ENCODE measurements around the gene TECPR1.

Gene TECPR1

GRCh38 chr7:98166668-98166970 lies 85.4 kb downstream of the TECPR1 start:
- TF ChIP-seq, protein P1, sequence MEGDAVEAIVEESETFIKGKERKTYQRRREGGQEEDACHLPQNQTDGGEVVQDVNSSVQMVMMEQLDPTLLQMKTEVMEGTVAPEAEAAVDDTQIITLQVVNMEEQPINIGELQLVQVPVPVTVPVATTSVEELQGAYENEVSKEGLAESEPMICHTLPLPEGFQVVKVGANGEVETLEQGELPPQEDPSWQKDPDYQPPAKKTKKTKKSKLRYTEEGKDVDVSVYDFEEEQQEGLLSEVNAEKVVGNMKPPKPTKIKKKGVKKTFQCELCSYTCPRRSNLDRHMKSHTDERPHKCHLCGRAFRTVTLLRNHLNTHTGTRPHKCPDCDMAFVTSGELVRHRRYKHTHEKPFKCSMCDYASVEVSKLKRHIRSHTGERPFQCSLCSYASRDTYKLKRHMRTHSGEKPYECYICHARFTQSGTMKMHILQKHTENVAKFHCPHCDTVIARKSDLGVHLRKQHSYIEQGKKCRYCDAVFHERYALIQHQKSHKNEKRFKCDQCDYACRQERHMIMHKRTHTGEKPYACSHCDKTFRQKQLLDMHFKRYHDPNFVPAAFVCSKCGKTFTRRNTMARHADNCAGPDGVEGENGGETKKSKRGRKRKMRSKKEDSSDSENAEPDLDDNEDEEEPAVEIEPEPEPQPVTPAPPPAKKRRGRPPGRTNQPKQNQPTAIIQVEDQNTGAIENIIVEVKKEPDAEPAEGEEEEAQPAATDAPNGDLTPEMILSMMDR (IDR thresholded peaks at IDR 0.05; ENCODE audit: insufficient read depth, missing control alignments): no peak
- FAIRE-seq: no peak
- DNase-seq (ENCODE audit: insufficient read length, low spot score): no peak

DNA sequence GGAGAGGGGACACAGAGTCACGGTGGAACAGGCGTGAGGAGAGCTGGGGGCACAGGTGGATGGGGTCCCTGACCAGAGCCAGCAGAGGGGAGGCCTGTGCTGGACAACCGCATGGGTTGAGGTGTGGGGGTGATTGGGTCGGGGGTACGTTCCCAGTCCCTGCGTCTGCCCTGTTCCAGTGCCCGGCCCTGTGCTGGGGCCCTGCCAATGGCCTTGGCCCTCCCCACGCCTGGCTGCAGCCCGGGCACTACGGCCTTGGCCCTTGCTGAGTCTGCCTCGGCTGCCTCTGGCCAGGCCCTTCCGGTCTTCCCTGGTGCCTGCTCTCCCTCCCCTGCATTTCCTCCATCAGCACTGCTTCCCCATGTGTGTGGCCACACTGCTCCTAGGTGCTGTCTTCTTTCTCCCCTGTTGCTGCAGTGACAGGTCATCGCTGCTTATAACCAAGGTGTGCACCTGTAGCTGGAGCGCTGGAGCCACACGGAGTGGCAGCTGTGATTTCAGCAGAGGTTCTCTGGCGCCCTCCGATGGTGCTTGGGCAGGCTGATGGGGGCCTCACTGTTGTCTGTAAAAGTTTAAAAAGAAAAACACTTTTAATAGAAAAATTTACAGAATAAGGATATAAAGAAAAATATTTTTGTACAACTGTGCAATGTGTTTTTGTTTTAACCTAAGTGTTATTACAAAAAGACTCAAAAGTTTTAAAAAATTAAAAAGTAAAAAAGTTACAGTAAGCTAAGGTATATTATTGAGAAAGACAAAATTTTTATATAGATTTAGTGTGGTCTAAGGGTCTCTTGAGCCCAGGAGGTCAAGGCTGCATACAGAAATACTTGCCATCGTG lies 86.0 kb downstream of the TECPR1 start:
- FAIRE-seq (no peak), DNase-seq (ENCODE audit: insufficient read length, low spot score) (peak; percentile 35)
- TF ChIP-seq, protein P1 (IDR thresholded peaks at IDR 0.05; ENCODE audit: insufficient read depth, missing control alignments): peak; percentile 41

Measured in D721Med (cell line).